ENCODE measurements around the gene SPTLC3. TPM values are rescaled to one million over a fixed set of nuclear protein-coding genes. Genes with fewer than 3 reads are reported as not detected.

The SPTLC3 gene
- total RNA-seq, 1 experiment from 2014 or later: 0.03 TPM

DNA sequence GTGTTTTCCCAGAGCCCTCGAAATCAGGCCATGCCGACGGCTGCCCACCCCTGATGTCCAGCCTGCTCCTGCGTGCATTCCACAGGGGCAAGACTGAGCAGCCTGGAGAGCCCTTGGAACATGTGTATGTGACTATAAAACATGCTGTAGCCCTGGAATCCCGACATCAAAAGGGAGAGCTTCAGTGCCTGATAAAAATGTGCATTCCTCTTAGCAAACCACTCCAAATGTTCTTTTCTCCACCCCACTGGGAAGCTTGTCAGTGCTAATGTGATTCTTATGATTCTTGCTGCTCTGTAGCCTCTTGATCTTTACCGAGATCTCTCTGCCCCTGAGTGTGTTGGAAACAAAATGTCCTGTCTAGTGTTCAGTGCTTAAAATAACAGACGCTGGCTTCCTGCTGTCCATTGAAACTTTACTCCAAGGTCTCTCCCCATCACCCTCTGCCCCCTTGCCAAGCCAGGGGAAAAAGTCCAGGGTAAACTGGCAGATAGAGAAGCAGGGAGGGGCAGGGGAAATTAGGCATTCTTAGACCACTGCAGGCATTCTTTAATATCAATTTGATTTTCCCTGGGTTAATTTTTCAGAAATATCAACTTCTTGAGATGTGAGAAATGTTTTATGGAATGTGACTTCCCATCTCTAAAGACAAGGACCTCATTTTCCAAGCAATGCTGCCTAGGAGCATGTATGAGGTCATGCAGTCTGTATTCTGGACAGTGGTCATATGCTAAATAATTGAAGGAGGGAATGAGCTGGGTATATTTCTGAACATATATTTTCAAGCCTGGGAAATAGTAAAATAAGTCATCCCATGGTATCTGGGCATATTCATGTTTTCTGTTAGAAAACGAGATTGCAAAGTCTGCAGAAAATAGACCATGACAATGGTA lies 138.5 kb downstream of the SPTLC3 start:
- Histone ChIP-seq H3K36me3 (ENCODE audit: control insufficient read depth, insufficient read depth, low read length) (no peaks in the 10 kb centered on the region), H3K27me3 (ENCODE audit: control insufficient read depth, insufficient read depth, low read length) (0 out of 2 replicates have a peak, but pooled peaks cover 3% of the 10 kb centered on the region), H3K9me3 (ENCODE audit: control insufficient read depth, insufficient read depth, low read depth, low read length) (no peaks in the 10 kb centered on the region), H3K4me3 (ENCODE audit: low read depth in 2 of 2, low read length in 2 of 2) (no peak overlapping the region), H3K27ac (ENCODE audit: low read length) (no peak overlapping the region), H3K4me1 (ENCODE audit: control insufficient read depth, insufficient read depth, low read length) (no peaks in the 10 kb centered on the region)
- ATAC-seq: no peak
- POLR2A ChIA-PET: no interaction called here
- DNase-seq (ENCODE audit: low read depth, low spot score): no peak
- TF ChIP-seq TCF7L2 (IDR thresholded peaks at IDR 0.05; ENCODE audit: low read depth, low read length) (no peak), POLR2AphosphoS5 (IDR thresholded peaks at IDR 0.05; ENCODE audit: low read depth, low read length) (no peak), SIN3A (IDR thresholded peaks at IDR 0.05; ENCODE audit: borderline replicate concordance, insufficient read depth, low read depth, low read length) (no peak)
- TF ChIP-seq, protein P1, sequence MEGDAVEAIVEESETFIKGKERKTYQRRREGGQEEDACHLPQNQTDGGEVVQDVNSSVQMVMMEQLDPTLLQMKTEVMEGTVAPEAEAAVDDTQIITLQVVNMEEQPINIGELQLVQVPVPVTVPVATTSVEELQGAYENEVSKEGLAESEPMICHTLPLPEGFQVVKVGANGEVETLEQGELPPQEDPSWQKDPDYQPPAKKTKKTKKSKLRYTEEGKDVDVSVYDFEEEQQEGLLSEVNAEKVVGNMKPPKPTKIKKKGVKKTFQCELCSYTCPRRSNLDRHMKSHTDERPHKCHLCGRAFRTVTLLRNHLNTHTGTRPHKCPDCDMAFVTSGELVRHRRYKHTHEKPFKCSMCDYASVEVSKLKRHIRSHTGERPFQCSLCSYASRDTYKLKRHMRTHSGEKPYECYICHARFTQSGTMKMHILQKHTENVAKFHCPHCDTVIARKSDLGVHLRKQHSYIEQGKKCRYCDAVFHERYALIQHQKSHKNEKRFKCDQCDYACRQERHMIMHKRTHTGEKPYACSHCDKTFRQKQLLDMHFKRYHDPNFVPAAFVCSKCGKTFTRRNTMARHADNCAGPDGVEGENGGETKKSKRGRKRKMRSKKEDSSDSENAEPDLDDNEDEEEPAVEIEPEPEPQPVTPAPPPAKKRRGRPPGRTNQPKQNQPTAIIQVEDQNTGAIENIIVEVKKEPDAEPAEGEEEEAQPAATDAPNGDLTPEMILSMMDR (IDR thresholded peaks at IDR 0.05): no peak
- TF ChIP-seq, protein P2, sequence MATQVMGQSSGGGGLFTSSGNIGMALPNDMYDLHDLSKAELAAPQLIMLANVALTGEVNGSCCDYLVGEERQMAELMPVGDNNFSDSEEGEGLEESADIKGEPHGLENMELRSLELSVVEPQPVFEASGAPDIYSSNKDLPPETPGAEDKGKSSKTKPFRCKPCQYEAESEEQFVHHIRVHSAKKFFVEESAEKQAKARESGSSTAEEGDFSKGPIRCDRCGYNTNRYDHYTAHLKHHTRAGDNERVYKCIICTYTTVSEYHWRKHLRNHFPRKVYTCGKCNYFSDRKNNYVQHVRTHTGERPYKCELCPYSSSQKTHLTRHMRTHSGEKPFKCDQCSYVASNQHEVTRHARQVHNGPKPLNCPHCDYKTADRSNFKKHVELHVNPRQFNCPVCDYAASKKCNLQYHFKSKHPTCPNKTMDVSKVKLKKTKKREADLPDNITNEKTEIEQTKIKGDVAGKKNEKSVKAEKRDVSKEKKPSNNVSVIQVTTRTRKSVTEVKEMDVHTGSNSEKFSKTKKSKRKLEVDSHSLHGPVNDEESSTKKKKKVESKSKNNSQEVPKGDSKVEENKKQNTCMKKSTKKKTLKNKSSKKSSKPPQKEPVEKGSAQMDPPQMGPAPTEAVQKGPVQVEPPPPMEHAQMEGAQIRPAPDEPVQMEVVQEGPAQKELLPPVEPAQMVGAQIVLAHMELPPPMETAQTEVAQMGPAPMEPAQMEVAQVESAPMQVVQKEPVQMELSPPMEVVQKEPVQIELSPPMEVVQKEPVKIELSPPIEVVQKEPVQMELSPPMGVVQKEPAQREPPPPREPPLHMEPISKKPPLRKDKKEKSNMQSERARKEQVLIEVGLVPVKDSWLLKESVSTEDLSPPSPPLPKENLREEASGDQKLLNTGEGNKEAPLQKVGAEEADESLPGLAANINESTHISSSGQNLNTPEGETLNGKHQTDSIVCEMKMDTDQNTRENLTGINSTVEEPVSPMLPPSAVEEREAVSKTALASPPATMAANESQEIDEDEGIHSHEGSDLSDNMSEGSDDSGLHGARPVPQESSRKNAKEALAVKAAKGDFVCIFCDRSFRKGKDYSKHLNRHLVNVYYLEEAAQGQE (IDR thresholded peaks at IDR 0.05; ENCODE audit: insufficient read depth in 1 of 2, low read depth in 2 of 2, low read length in 1 of 2): no peak
- in situ Hi-C loops (cut with HindIII; ENCODE audit: low pct_unique_long_range_greater_than_20kb, low sequenced_read_pairs) (no loop called here), intact Hi-C loops (cut with micrococcal nuclease; ENCODE audit: unreplicated experiment) (no loop called here)
- CTCF ChIA-PET: no interaction called here
- no TSS peak for BruUV-seq (replicated peaks)

DNA sequence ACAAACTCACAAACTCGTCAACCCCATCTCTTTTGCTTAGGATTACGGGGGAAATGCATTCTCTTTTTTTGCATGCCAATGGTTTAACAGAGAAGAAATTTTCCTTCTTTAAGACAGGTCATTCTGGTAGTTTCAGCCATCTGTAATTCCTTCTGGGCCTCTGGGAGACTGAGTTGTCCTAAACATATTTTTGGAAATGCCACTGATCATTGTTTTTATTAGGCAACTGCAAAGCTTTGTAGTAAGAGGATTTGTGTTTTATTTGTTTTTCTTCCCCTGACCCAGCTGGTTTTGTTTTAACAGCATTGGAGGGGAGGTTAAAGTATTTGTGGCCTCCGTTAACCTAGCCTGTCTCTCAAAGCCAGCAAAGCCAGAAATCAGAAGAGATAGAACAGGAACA lies 139.2 kb downstream of the SPTLC3 start:
- no TSS peak for BruUV-seq (replicated peaks)
- no peak for ATAC-seq
- Histone ChIP-seq H3K27ac (ENCODE audit: low read length) (no peak overlapping the region), H3K36me3 (ENCODE audit: control insufficient read depth, insufficient read depth, low read length) (no peaks in the 10 kb centered on the region), H3K27me3 (ENCODE audit: control insufficient read depth, insufficient read depth, low read length) (0 out of 2 replicates have a peak, but pooled peaks cover 3% of the 10 kb centered on the region), H3K4me1 (ENCODE audit: control insufficient read depth, insufficient read depth, low read length) (no peaks in the 10 kb centered on the region), H3K4me3 (ENCODE audit: low read depth in 2 of 2, low read length in 2 of 2) (no peak overlapping the region), H3K9me3 (ENCODE audit: control insufficient read depth, insufficient read depth, low read depth, low read length) (no peaks in the 10 kb centered on the region)
- in situ Hi-C loops (cut with HindIII; ENCODE audit: low pct_unique_long_range_greater_than_20kb, low sequenced_read_pairs): no loop called here
- intact Hi-C loops (cut with micrococcal nuclease; ENCODE audit: unreplicated experiment): no loop called here
- CTCF ChIA-PET: no interaction called here
- no peak for TF ChIP-seq SIN3A (IDR thresholded peaks at IDR 0.05; ENCODE audit: borderline replicate concordance, insufficient read depth, low read depth, low read length)
- no peak for TF ChIP-seq POLR2AphosphoS5 (IDR thresholded peaks at IDR 0.05; ENCODE audit: low read depth, low read length)
- TF ChIP-seq TCF7L2 (IDR thresholded peaks at IDR 0.05; ENCODE audit: low read depth, low read length): no peak
- TF ChIP-seq, protein P1 (IDR thresholded peaks at IDR 0.05): no peak
- no peak for DNase-seq (ENCODE audit: low read depth, low spot score)
- POLR2A ChIA-PET: no interaction called here
